H1 (cell line): ENCODE data around the gene CYB5R3. TPM values are rescaled to one million over a fixed set of nuclear protein-coding genes. Genes with fewer than 3 reads are reported as not detected.

Experiments used
- CBX8 ChIP-seq: fragments of 300-800, 300-1000 bp; sonication (generic); IDR thresholded peaks from 2 replicates; pipeline ENCODE4 v1.7.1; 2016; ENCODE audit warnings: low read depth, low read length, borderline replicate concordance
- CHD1 ChIP-seq: IDR thresholded peaks from 2 replicates; pipeline ENCODE4 v1.6.1; 2012; ENCODE audit warnings: low read depth, low read length, improper control_type of control experiment
- CTBP2 ChIP-seq: IDR thresholded peaks from 2 replicates; pipeline ENCODE4 v1.7.0; 2011; ENCODE audit warnings: borderline replicate concordance, mild to moderate bottlenecking, moderate library complexity, mixed read lengths, low read length; ENCODE audit not compliant: insufficient read depth, insufficient read length
- FOSL1 ChIP-seq: IDR thresholded peaks from 2 replicates; pipeline ENCODE4 v1.6.1; 2011; ENCODE audit warnings: mild to moderate bottlenecking, low read depth, low read length, moderate library complexity; ENCODE audit not compliant: insufficient read depth
- JUND ChIP-seq: IDR thresholded peaks from 2 replicates; pipeline ENCODE4 v1.6.1; 2011; ENCODE audit warnings: mild to moderate bottlenecking, improper control_type of control experiment, low read length
- NANOG ChIP-seq: IDR thresholded peaks from 2 replicates; pipeline ENCODE4 v1.6.1; 2011; ENCODE audit warnings: low read length, low read depth, mild to moderate bottlenecking, inconsistent platforms; ENCODE audit not compliant: insufficient read depth, poor library complexity, severe bottlenecking
- POLR2A ChIP-seq, 2 experiments: IDR thresholded peaks; 1 replicate in 1 of 2; 2 replicates in 1 of 2; pipeline ENCODE4 v1.6.1; 2011; ENCODE audit warnings: low read depth in 2 of 2, low read length in 2 of 2, mild to moderate bottlenecking in 2 of 2; ENCODE audit errors: control extremely low read depth in 1 of 2
- RAD21 ChIP-seq, 2 experiments: IDR thresholded peaks in 1 of 2; conservative IDR thresholded peaks in 1 of 2; 2 replicates each; pipeline ENCODE4 v1.6.1; 2011; ENCODE audit warnings: low read depth in 2 of 2, low read length in 2 of 2, improper control_type of control experiment in 1 of 2, inconsistent platforms in 1 of 2, mild to moderate bottlenecking in 1 of 2, moderate library complexity in 1 of 2
- SIRT6 ChIP-seq: IDR thresholded peaks from one replicate; pipeline ENCODE4 v1.7.1; 2012; ENCODE audit warnings: low read length, inconsistent platforms
- SP1 ChIP-seq: IDR thresholded peaks from 2 replicates; pipeline ENCODE4 v1.6.1; 2011; ENCODE audit warnings: low read depth, low read length
- TAF1 ChIP-seq: IDR thresholded peaks from 2 replicates; pipeline ENCODE4 v1.6.1; 2011; ENCODE audit warnings: mild to moderate bottlenecking, low read depth, low read length
- ZNF274 ChIP-seq: IDR thresholded peaks from 2 replicates; pipeline ENCODE4 v1.7.0; 2012; ENCODE audit warnings: low read length, borderline replicate concordance; ENCODE audit errors: extremely low read depth
- polyA plus RNA-seq, 7 experiments: library from polyadenylated mRNA; depleted of rRNA in 3 of 7; stranded (reverse) in 5 of 7; unstranded in 2 of 7; fragments of >200 nt in 5 of 7; fragments of 200-250 nt in 2 of 7; gene quantifications; 1 replicate in 5 of 7; 2 replicates in 1 of 7; 4 replicates in 1 of 7; pipeline versions ENCODE4 v1.2.1 to v1.2.3, GENCODE V29; 2011 to 2013; ENCODE audit warnings: missing spikeins in 2 of 7, mixed read lengths in 2 of 7
- total RNA-seq: library from RNA; stranded (reverse); fragmentation: NEBNext Ultra II Directional; extraction: Animal tissue kit (Norgen Biotek cat#: 25700); gene quantifications from 2 replicates; pipeline ENCODE4 v1.2.1, GENCODE V29; 2021
- TF ChIP-seq, protein P1 (sequence below): fragments of 300-600 bp; sonication (generic); IDR thresholded peaks from 2 replicates; pipeline ENCODE4 v1.7.1; 2012; ENCODE audit warnings: low read length, moderate library complexity, mild to moderate bottlenecking, inconsistent platforms; ENCODE audit not compliant: insufficient replicate concordance

CYB5R3 gene
- total and polyA plus RNA-seq, 2 of the 8 experiments (the other 6 are each of a cell fraction or from before 2014, with no cell fraction given) = 75.3 to 113 TPM

DNA sequence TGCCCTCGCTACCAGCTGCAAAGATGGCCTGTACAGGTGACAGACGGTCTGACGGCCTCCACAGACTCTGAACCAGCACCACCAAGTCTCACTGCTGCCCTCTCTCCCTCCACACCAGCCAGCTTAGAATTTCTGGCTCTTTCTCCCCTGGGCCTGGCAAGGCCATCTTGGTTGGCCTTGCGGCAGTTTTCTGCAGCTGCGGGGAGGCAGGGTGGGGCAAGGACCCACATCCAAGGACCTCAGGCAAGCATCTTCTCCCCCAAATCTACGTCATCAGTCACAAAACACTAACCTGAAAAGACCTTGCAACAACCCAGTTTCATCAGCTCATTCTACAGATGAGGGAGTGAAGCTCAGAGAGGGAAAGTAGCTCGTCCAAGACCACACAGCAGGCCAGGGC, 22.8 kb downstream of the CYB5R3 start (continued):
- TF ChIP-seq, protein P1, sequence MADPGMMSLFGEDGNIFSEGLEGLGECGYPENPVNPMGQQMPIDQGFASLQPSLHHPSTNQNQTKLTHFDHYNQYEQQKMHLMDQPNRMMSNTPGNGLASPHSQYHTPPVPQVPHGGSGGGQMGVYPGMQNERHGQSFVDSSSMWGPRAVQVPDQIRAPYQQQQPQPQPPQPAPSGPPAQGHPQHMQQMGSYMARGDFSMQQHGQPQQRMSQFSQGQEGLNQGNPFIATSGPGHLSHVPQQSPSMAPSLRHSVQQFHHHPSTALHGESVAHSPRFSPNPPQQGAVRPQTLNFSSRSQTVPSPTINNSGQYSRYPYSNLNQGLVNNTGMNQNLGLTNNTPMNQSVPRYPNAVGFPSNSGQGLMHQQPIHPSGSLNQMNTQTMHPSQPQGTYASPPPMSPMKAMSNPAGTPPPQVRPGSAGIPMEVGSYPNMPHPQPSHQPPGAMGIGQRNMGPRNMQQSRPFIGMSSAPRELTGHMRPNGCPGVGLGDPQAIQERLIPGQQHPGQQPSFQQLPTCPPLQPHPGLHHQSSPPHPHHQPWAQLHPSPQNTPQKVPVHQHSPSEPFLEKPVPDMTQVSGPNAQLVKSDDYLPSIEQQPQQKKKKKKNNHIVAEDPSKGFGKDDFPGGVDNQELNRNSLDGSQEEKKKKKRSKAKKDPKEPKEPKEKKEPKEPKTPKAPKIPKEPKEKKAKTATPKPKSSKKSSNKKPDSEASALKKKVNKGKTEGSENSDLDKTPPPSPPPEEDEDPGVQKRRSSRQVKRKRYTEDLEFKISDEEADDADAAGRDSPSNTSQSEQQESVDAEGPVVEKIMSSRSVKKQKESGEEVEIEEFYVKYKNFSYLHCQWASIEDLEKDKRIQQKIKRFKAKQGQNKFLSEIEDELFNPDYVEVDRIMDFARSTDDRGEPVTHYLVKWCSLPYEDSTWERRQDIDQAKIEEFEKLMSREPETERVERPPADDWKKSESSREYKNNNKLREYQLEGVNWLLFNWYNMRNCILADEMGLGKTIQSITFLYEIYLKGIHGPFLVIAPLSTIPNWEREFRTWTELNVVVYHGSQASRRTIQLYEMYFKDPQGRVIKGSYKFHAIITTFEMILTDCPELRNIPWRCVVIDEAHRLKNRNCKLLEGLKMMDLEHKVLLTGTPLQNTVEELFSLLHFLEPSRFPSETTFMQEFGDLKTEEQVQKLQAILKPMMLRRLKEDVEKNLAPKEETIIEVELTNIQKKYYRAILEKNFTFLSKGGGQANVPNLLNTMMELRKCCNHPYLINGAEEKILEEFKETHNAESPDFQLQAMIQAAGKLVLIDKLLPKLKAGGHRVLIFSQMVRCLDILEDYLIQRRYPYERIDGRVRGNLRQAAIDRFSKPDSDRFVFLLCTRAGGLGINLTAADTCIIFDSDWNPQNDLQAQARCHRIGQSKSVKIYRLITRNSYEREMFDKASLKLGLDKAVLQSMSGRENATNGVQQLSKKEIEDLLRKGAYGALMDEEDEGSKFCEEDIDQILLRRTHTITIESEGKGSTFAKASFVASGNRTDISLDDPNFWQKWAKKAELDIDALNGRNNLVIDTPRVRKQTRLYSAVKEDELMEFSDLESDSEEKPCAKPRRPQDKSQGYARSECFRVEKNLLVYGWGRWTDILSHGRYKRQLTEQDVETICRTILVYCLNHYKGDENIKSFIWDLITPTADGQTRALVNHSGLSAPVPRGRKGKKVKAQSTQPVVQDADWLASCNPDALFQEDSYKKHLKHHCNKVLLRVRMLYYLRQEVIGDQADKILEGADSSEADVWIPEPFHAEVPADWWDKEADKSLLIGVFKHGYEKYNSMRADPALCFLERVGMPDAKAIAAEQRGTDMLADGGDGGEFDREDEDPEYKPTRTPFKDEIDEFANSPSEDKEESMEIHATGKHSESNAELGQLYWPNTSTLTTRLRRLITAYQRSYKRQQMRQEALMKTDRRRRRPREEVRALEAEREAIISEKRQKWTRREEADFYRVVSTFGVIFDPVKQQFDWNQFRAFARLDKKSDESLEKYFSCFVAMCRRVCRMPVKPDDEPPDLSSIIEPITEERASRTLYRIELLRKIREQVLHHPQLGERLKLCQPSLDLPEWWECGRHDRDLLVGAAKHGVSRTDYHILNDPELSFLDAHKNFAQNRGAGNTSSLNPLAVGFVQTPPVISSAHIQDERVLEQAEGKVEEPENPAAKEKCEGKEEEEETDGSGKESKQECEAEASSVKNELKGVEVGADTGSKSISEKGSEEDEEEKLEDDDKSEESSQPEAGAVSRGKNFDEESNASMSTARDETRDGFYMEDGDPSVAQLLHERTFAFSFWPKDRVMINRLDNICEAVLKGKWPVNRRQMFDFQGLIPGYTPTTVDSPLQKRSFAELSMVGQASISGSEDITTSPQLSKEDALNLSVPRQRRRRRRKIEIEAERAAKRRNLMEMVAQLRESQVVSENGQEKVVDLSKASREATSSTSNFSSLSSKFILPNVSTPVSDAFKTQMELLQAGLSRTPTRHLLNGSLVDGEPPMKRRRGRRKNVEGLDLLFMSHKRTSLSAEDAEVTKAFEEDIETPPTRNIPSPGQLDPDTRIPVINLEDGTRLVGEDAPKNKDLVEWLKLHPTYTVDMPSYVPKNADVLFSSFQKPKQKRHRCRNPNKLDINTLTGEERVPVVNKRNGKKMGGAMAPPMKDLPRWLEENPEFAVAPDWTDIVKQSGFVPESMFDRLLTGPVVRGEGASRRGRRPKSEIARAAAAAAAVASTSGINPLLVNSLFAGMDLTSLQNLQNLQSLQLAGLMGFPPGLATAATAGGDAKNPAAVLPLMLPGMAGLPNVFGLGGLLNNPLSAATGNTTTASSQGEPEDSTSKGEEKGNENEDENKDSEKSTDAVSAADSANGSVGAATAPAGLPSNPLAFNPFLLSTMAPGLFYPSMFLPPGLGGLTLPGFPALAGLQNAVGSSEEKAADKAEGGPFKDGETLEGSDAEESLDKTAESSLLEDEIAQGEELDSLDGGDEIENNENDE = no peak
- TF ChIP-seq CBX8 (no peak), SIRT6 (no peak), JUND (no peak), CTBP2 (no peak), SP1 (no peak), TAF1 (no peak), FOSL1 (no peak), NANOG (no peak), CHD1 (no peak), POLR2A (IDR thresholded peaks at IDR 0.05; ENCODE audit: control extremely low read depth in 1 of 2, low read depth in 2 of 2, low read length in 2 of 2) (no peak), RAD21 (IDR thresholded peaks at IDR 0.05 in 1 of 2, conservative IDR thresholded peaks at IDR 0.05 in 1 of 2; ENCODE audit: low read depth in 2 of 2, low read length in 2 of 2) (no peak), ZNF274 (no peak)
